ENCODE data around the gene SPAG9. TPM values are rescaled to one million over a fixed set of nuclear protein-coding genes. Genes with fewer than 3 reads are reported as not detected.

SPAG9 gene
- total RNA-seq, 1 experiment from 2014 or later = 78.5 TPM

- no peaks in the 10 kb centered on the region for H3K9me3 Mint-ChIP-seq (ENCODE audit: unreplicated experiment)
- BruUV-seq (replicated peaks) = no TSS peak
- intact Hi-C loops (cut with micrococcal nuclease) = loop anchor here (2.0 kb wide), 1 partner anchor 95 kb away; the partner anchor contains the start of gene NME1
- CTCF ChIA-PET = interaction anchor here (0.6 to 7.2 kb wide), 18 partner anchors 8 to 417 kb away, joined by 3 to 52 read pairs (median 6); partner anchors contain the start of gene NME1
- peak overlapping the region; percentile 21 for H3K27ac Mint-ChIP-seq (ENCODE audit: low read depth, unreplicated experiment)
- no peak for TF ChIP-seq CTCF (IDR thresholded peaks at IDR 0.05; ENCODE audit: unreplicated experiment)
- H3K4me3 Mint-ChIP-seq (ENCODE audit: unreplicated experiment) = no peak overlapping the region
- no peaks in the 10 kb centered on the region for H3K27me3 Mint-ChIP-seq (ENCODE audit: insufficient read depth, unreplicated experiment)
- POLR2A ChIA-PET = interaction anchor here (1.1 to 2.9 kb wide), 5 partner anchors 10 to 96 kb away, joined by 3 to 16 read pairs (median 6); partner anchors contain the start of gene NME1
- H3K36me3 Mint-ChIP-seq (ENCODE audit: insufficient read depth, unreplicated experiment) = peaks cover 16% of the 10 kb centered on the region
- H3K4me1 Mint-ChIP-seq (ENCODE audit: insufficient read depth, unreplicated experiment) = peaks cover 16% of the 10 kb centered on the region
- DNase-seq (ENCODE audit: unreplicated experiment) = no peak
Measured at GRCh38 chr17:51057534-51057933, 63.1 kb downstream of the SPAG9 start.

- no peak overlapping the region for H3K4me3 Mint-ChIP-seq (ENCODE audit: unreplicated experiment)
- H3K27ac Mint-ChIP-seq (ENCODE audit: low read depth, unreplicated experiment) = peak overlapping the region; percentile 21
- DNase-seq (ENCODE audit: unreplicated experiment) = peak; percentile 63
- ChIA-PET POLR2A (interaction anchor here (0.7 to 2.9 kb wide), 8 partner anchors 9 to 473 kb away, joined by 3 to 16 read pairs (median 6); partner anchors contain the start of gene NME1), CTCF (interaction anchor here (0.6 to 7.2 kb wide), 29 partner anchors 9 to 416 kb away, joined by 3 to 52 read pairs (median 4); partner anchors contain the start of gene NME1)
- H3K27me3 Mint-ChIP-seq (ENCODE audit: insufficient read depth, unreplicated experiment) = no peaks in the 10 kb centered on the region
- BruUV-seq (replicated peaks) = no TSS peak
- H3K9me3 Mint-ChIP-seq (ENCODE audit: unreplicated experiment) = no peaks in the 10 kb centered on the region
- TF ChIP-seq CTCF (IDR thresholded peaks at IDR 0.05; ENCODE audit: unreplicated experiment) = no peak
- intact Hi-C loops (cut with micrococcal nuclease) = loop anchor here (1.0 to 2.0 kb wide), 2 partner anchors 56 to 96 kb away; partner anchors contain the start of gene NME1
- peaks cover 16% of the 10 kb centered on the region for H3K4me1 Mint-ChIP-seq (ENCODE audit: insufficient read depth, unreplicated experiment)
- H3K36me3 Mint-ChIP-seq (ENCODE audit: insufficient read depth, unreplicated experiment) = peaks cover 12% of the 10 kb centered on the region
Measured at GRCh38 chr17:51056813-51057510, 63.7 kb downstream of the SPAG9 start.

GRCh38 chr17:51054748-51055147 lies 65.9 kb downstream of the SPAG9 start:
- Mint-ChIP-seq H3K27ac (ENCODE audit: low read depth, unreplicated experiment) (no peak overlapping the region), H3K9me3 (ENCODE audit: unreplicated experiment) (no peaks in the 10 kb centered on the region), H3K4me3 (ENCODE audit: unreplicated experiment) (no peak overlapping the region), H3K4me1 (ENCODE audit: insufficient read depth, unreplicated experiment) (peaks cover 16% of the 10 kb centered on the region), H3K36me3 (ENCODE audit: insufficient read depth, unreplicated experiment) (peaks cover 8% of the 10 kb centered on the region), H3K27me3 (ENCODE audit: insufficient read depth, unreplicated experiment) (no peaks in the 10 kb centered on the region)
- TF ChIP-seq CTCF (IDR thresholded peaks at IDR 0.05; ENCODE audit: unreplicated experiment) = no peak
- no peak for DNase-seq (ENCODE audit: unreplicated experiment)
- CTCF ChIA-PET = interaction anchor here (1.3 to 7.2 kb wide), 2 partner anchors 12 to 54 kb away, joined by 4 to 52 read pairs; no protein-coding TSS in a partner anchor
- no TSS peak for BruUV-seq (replicated peaks)
- POLR2A ChIA-PET = interaction anchor here (0.8 kb wide), 1 partner anchor 49 kb away, joined by 4 read pairs; no protein-coding TSS in a partner anchor
- intact Hi-C loops (cut with micrococcal nuclease) = no loop called here

GRCh38 chr17:51052235-51052634 lies 68.4 kb downstream of the SPAG9 start:
- no TSS peak for BruUV-seq (replicated peaks)
- ChIA-PET CTCF (interaction anchor here (0.6 to 1.2 kb wide), 5 partner anchors 11 to 267 kb away, joined by 3 to 5 read pairs (median 3); no protein-coding TSS in a partner anchor), POLR2A (interaction anchor here (0.7 to 1.1 kb wide), 2 partner anchors 10 to 98 kb away, joined by 4 read pairs; no protein-coding TSS in a partner anchor)
- Mint-ChIP-seq H3K36me3 (ENCODE audit: insufficient read depth, unreplicated experiment) (peaks cover 5% of the 10 kb centered on the region), H3K27me3 (ENCODE audit: insufficient read depth, unreplicated experiment) (no peaks in the 10 kb centered on the region), H3K4me1 (ENCODE audit: insufficient read depth, unreplicated experiment) (peaks cover 12% of the 10 kb centered on the region), H3K27ac (ENCODE audit: low read depth, unreplicated experiment) (no peak overlapping the region), H3K9me3 (ENCODE audit: unreplicated experiment) (no peaks in the 10 kb centered on the region), H3K4me3 (ENCODE audit: unreplicated experiment) (no peak overlapping the region)
- TF ChIP-seq CTCF (IDR thresholded peaks at IDR 0.05; ENCODE audit: unreplicated experiment) = no peak
- intact Hi-C loops (cut with micrococcal nuclease) = no loop called here
- DNase-seq (ENCODE audit: unreplicated experiment) = no peak
